ENCODE data around the gene ADRA2B.

- no peak for TF ChIP-seq POLR2A (IDR thresholded peaks at IDR 0.05)
- no peak for TF ChIP-seq CTCF (IDR thresholded peaks at IDR 0.05)
These were observed 18.2 kb downstream of the ADRA2B start for GRCh38 chr2:96097951-96098823.

Data from Peyer's patch (tissue), 4 donors.